ENCODE results near the gene LYPD8. TPM values are rescaled to one million over a fixed set of nuclear protein-coding genes. Genes with fewer than 3 reads are reported as not detected.

LYPD8 gene
- polyA plus RNA-seq, 4 donors = 0.04 TPM; not detected in 3

GRCh38 chr1:248703674-248704073 is 51.9 kb downstream of the LYPD8 start:
- DNase-seq (ENCODE audit: low read depth in 4 of 4, low spot score in 3 of 4) = no peak

- DNase-seq (ENCODE audit: low read depth in 4 of 4, low spot score in 3 of 4) = no peak
Observed at GRCh38 chr1:248702714-248703113, 52.8 kb downstream of the LYPD8 start, which contains the start of gene OR14I1. Gene OR14I1 (minus strand): TSS chr1:248702766.

GRCh38 chr1:248699099-248699498 is 56.5 kb downstream of the LYPD8 start:
- DNase-seq (ENCODE audit: low read depth in 4 of 4, low spot score in 3 of 4) = no peak

GRCh38 chr1:248697907-248698306 is 57.7 kb downstream of the LYPD8 start:
- no peak for DNase-seq (ENCODE audit: low read depth in 4 of 4, low spot score in 3 of 4)

GRCh38 chr1:248696774-248697173 is 58.8 kb downstream of the LYPD8 start:
- DNase-seq (ENCODE audit: low read depth in 4 of 4, low spot score in 3 of 4) = no peak

- no peak for DNase-seq (ENCODE audit: low read depth in 4 of 4, low spot score in 3 of 4)
Observed at GRCh38 chr1:248696261-248696660, 59.3 kb downstream of the LYPD8 start.

GRCh38 chr1:248695451-248696132 is 60.0 kb downstream of the LYPD8 start:
- DNase-seq (ENCODE audit: low read depth in 4 of 4, low spot score in 3 of 4) = no peak

GRCh38 chr1:248691567-248692155 is 63.9 kb downstream of the LYPD8 start:
- no peak for DNase-seq (ENCODE audit: low read depth in 4 of 4, low spot score in 3 of 4)

Other genes starting within 250 kb of the LYPD8 start
- under 1 TPM in 2 of 4 donors, not detected in 2; 0.03 TPM for gene OR2G6, start 247.7 kb downstream of the LYPD8 start, polyA plus RNA-seq (ENCODE audit: insufficient read length in 4 of 4)
- gene OR2T29, start 193.0 kb downstream of the LYPD8 start, polyA plus RNA-seq (ENCODE audit: insufficient read length in 4 of 4) = not detected
- not detected for gene OR2T34, start 181.0 kb downstream of the LYPD8 start, polyA plus RNA-seq (ENCODE audit: insufficient read length in 4 of 4)
- gene OR2T10, start 158.1 kb downstream of the LYPD8 start, polyA plus RNA-seq (ENCODE audit: insufficient read length in 4 of 4) = under 1 TPM; 0.10 to 0.26 (median 0.18) TPM
- gene OR2T11, start 120.7 kb downstream of the LYPD8 start, polyA plus RNA-seq (ENCODE audit: insufficient read length in 4 of 4) = not detected
- not detected for gene OR2T35, start 110.5 kb downstream of the LYPD8 start, polyA plus RNA-seq (ENCODE audit: insufficient read length in 4 of 4)
- gene OR2T27, start 100.2 kb downstream of the LYPD8 start, polyA plus RNA-seq (ENCODE audit: insufficient read length in 4 of 4) = not detected
- not detected for gene OR14I1, start 53.0 kb downstream of the LYPD8 start, polyA plus RNA-seq (ENCODE audit: insufficient read length in 4 of 4)
- gene SH3BP5L, start 70.2 kb upstream of the LYPD8 start, polyA plus RNA-seq (ENCODE audit: insufficient read length in 4 of 4) = 10 to 100 TPM; 23.1 to 31.1 (median 24.9) TPM
- 10 to 100 TPM; 22.1 to 26.6 (median 23.7) TPM for gene ZNF672, start 82.5 kb upstream of the LYPD8 start, polyA plus RNA-seq (ENCODE audit: insufficient read length in 4 of 4)
- gene ZNF692, start 103.3 kb upstream of the LYPD8 start, polyA plus RNA-seq (ENCODE audit: insufficient read length in 4 of 4) = 10 to 100 TPM; 36.9 to 51.5 (median 43.7) TPM
- gene PGBD2, start 150.5 kb upstream of the LYPD8 start, polyA plus RNA-seq (ENCODE audit: insufficient read length in 4 of 4) = 10 to 100 TPM in 3 of 4 donors, 1 to 10 TPM in 1; 9.7 to 13.4 (median 12.0) TPM